ENCODE results near the gene PRPF31.

The PRPF31 gene

DNA sequence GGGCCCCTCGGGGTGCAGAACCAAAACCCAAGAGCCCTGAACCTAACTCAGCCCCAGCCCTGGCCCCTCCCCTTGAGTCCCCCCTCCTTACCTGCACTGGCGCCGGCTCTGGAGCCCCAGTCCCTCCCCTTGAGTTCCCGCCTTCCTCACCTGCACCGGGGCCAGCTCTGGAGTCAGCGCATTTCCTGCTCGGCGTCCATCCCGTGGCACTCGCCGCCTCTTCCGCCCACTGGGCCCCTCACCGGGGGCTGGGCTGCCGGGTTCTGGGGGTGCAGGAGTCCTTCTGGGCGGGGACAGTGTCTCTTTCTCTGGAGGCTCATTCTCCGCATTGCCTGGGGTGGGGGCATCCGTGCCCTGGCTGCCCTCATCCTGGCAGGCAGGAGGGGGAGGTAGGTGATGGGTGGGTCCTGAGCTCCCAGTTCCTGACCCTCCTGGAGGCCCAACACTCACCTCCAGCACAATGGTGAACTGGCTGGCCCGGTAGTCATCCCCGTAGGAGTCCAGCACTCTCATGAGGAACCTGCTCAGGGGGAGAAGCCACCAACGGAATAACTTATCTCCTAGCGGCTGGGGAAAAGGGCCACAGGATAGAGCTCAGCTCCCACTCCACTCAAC is 7.6 kb upstream of the PRPF31 start:
- no peaks in the 10 kb centered on the region for H3K9me3 ChIP-seq (ENCODE audit: control insufficient read depth in 2 of 2, low read length in 2 of 2)
- no peak overlapping the region for H3K9ac ChIP-seq (ENCODE audit: low read depth in 1 of 2, low read length in 2 of 2)
- H3K27ac ChIP-seq (ENCODE audit: low read depth in 2 of 2, low read length in 2 of 2) = no peak overlapping the region
- peaks cover 39 to 51% of the 10 kb centered on the region in 2 donors for H3K36me3 ChIP-seq (ENCODE audit: control insufficient read depth in 2 of 2, insufficient read depth in 2 of 2, low read length in 2 of 2)
- no peaks in the 10 kb centered on the region for H3K27me3 ChIP-seq (ENCODE audit: control insufficient read depth in 2 of 2, insufficient read depth in 2 of 2, low read length in 2 of 2)
- peaks cover 4 to 5% of the 10 kb centered on the region in 2 donors for H3K4me1 ChIP-seq (ENCODE audit: control insufficient read depth in 2 of 2, insufficient read depth in 2 of 2, low read length in 2 of 2)
- no peak overlapping the region for H3K4me3 ChIP-seq (ENCODE audit: low read length in 2 of 2)

DNA sequence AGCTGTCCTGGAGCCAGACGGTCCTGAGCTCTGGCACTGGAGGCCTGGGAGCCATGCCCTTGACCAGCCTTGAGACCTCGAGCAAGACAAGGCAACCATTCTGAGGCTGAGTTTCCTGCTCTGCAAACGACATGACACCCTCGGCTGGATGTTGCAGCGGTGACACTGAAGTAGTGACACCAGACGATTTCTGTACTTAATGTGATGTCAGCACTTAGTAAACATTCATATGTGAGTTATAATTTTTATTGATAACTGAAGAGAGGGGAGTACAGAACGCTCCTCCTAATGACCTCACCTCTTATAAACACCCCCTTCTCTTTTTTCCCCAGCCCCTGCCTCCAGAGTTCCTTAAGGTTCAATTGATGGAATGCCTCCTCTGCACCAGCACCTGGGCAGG is 7.1 kb upstream of the PRPF31 start:
- H3K4me3 ChIP-seq (ENCODE audit: low read length in 2 of 2) = no peak overlapping the region
- no peaks in the 10 kb centered on the region for H3K9me3 ChIP-seq (ENCODE audit: control insufficient read depth in 2 of 2, low read length in 2 of 2)
- no peak overlapping the region for H3K9ac ChIP-seq (ENCODE audit: low read depth in 1 of 2, low read length in 2 of 2)
- no peaks in the 10 kb centered on the region for H3K27me3 ChIP-seq (ENCODE audit: control insufficient read depth in 2 of 2, insufficient read depth in 2 of 2, low read length in 2 of 2)
- H3K27ac ChIP-seq (ENCODE audit: low read depth in 2 of 2, low read length in 2 of 2) = no peak overlapping the region
- H3K4me1 ChIP-seq (ENCODE audit: control insufficient read depth in 2 of 2, insufficient read depth in 2 of 2, low read length in 2 of 2) = peaks cover under 1% of the 10 kb centered on the region in 2 donors
- H3K36me3 ChIP-seq (ENCODE audit: control insufficient read depth in 2 of 2, insufficient read depth in 2 of 2, low read length in 2 of 2) = peaks cover 42 to 53% of the 10 kb centered on the region in 2 donors

- H3K36me3 ChIP-seq (ENCODE audit: control insufficient read depth in 2 of 2, insufficient read depth in 2 of 2, low read length in 2 of 2) = peaks cover 42 to 53% of the 10 kb centered on the region in 2 donors
- no peak overlapping the region for H3K4me3 ChIP-seq (ENCODE audit: low read length in 2 of 2)
- no peak overlapping the region for H3K9ac ChIP-seq (ENCODE audit: low read depth in 1 of 2, low read length in 2 of 2)
- H3K4me1 ChIP-seq (ENCODE audit: control insufficient read depth in 2 of 2, insufficient read depth in 2 of 2, low read length in 2 of 2) = peaks cover 8% of the 10 kb centered on the region in 2 donors
- H3K27me3 ChIP-seq (ENCODE audit: control insufficient read depth in 2 of 2, insufficient read depth in 2 of 2, low read length in 2 of 2) = no peaks in the 10 kb centered on the region
- no peaks in the 10 kb centered on the region for H3K9me3 ChIP-seq (ENCODE audit: control insufficient read depth in 2 of 2, low read length in 2 of 2)
- H3K27ac ChIP-seq (ENCODE audit: low read depth in 2 of 2, low read length in 2 of 2) = no peak overlapping the region
Measured at GRCh38 chr19:54109651-54110050, 5.9 kb upstream of the PRPF31 start.

GRCh38 chr19:54114340-54115108 is 1.0 kb upstream of the PRPF31 start:
- Histone ChIP-seq H3K27me3 (ENCODE audit: control insufficient read depth in 2 of 2, insufficient read depth in 2 of 2, low read length in 2 of 2) (no peaks in the 10 kb centered on the region), H3K27ac (ENCODE audit: low read depth in 2 of 2, low read length in 2 of 2) (peak overlapping the region; percentile 19 to 94), H3K36me3 (ENCODE audit: control insufficient read depth in 2 of 2, insufficient read depth in 2 of 2, low read length in 2 of 2) (peaks cover 16 to 19% of the 10 kb centered on the region in 2 donors), H3K9me3 (ENCODE audit: control insufficient read depth in 2 of 2, low read length in 2 of 2) (no peaks in the 10 kb centered on the region), H3K4me1 (ENCODE audit: control insufficient read depth in 2 of 2, insufficient read depth in 2 of 2, low read length in 2 of 2) (peaks cover 14 to 18% of the 10 kb centered on the region in 2 donors), H3K9ac (ENCODE audit: low read depth in 1 of 2, low read length in 2 of 2) (peak overlapping the region; percentile 88 to 95), H3K4me3 (ENCODE audit: low read length in 2 of 2) (peak overlapping the region; percentile 94)

DNA sequence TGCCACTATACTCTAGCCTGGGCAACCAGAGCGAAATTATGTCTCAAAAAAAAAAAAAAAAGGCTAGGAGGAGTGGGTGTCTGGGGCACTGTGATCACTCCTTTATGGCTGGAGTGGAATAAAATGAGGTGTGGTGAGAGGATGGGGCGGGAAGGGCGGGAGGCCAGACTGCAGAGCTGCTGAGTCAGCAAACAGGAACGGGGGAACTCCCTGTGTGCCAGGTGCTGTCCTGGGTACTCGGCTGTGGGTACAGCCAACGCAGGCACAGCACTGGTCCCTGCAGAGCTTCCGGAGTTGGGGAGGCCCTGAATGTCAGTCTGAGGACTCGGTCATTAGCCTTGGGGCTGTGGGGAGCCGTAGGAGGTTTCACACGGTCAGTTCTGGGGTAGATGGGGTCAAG is 5.7 kb downstream of the PRPF31 start:
- peaks cover 3 to 5% of the 10 kb centered on the region in 2 donors for H3K4me1 ChIP-seq (ENCODE audit: control insufficient read depth in 2 of 2, insufficient read depth in 2 of 2, low read length in 2 of 2)
- H3K27me3 ChIP-seq (ENCODE audit: control insufficient read depth in 2 of 2, insufficient read depth in 2 of 2, low read length in 2 of 2) = no peaks in the 10 kb centered on the region
- H3K9ac ChIP-seq (ENCODE audit: low read depth in 1 of 2, low read length in 2 of 2) = no peak overlapping the region
- no peak overlapping the region for H3K27ac ChIP-seq (ENCODE audit: low read depth in 2 of 2, low read length in 2 of 2)
- no peak overlapping the region for H3K4me3 ChIP-seq (ENCODE audit: low read length in 2 of 2)
- peaks cover 41 to 46% of the 10 kb centered on the region in 2 donors for H3K36me3 ChIP-seq (ENCODE audit: control insufficient read depth in 2 of 2, insufficient read depth in 2 of 2, low read length in 2 of 2)
- no peaks in the 10 kb centered on the region for H3K9me3 ChIP-seq (ENCODE audit: control insufficient read depth in 2 of 2, low read length in 2 of 2)

DNA sequence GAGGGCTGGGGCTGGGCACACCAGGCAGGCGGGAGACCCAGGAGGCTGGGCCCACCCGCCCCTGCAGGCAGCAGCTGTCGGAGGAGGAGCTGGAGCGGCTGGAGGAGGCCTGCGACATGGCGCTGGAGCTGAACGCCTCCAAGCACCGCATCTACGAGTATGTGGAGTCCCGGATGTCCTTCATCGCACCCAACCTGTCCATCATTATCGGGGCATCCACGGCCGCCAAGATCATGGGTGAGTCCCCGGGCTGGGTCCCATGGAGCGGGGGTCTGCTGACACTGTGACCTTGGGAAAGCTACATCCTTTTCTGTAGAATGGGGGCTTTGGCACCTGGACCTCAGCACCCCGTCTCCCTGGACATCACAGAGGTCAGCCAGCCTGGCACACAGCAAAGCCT is 8.1 kb downstream of the PRPF31 start:
- H3K27ac ChIP-seq (ENCODE audit: low read depth in 2 of 2, low read length in 2 of 2) = no peak overlapping the region
- no peak overlapping the region for H3K4me3 ChIP-seq (ENCODE audit: low read length in 2 of 2)
- H3K27me3 ChIP-seq (ENCODE audit: control insufficient read depth in 2 of 2, insufficient read depth in 2 of 2, low read length in 2 of 2) = no peaks in the 10 kb centered on the region
- H3K9ac ChIP-seq (ENCODE audit: low read depth in 1 of 2, low read length in 2 of 2) = no peak overlapping the region
- no peaks in the 10 kb centered on the region for H3K4me1 ChIP-seq (ENCODE audit: control insufficient read depth in 2 of 2, insufficient read depth in 2 of 2, low read length in 2 of 2)
- H3K36me3 ChIP-seq (ENCODE audit: control insufficient read depth in 2 of 2, insufficient read depth in 2 of 2, low read length in 2 of 2) = peaks cover 49 to 60% of the 10 kb centered on the region in 2 donors
- no peaks in the 10 kb centered on the region for H3K9me3 ChIP-seq (ENCODE audit: control insufficient read depth in 2 of 2, low read length in 2 of 2)

GRCh38 chr19:54124393-54124792 is 8.8 kb downstream of the PRPF31 start:
- H3K27ac ChIP-seq (ENCODE audit: low read depth in 2 of 2, low read length in 2 of 2) = no peak overlapping the region
- H3K4me1 ChIP-seq (ENCODE audit: control insufficient read depth in 2 of 2, insufficient read depth in 2 of 2, low read length in 2 of 2) = no peaks in the 10 kb centered on the region
- no peak overlapping the region for H3K9ac ChIP-seq (ENCODE audit: low read depth in 1 of 2, low read length in 2 of 2)
- H3K27me3 ChIP-seq (ENCODE audit: control insufficient read depth in 2 of 2, insufficient read depth in 2 of 2, low read length in 2 of 2) = no peaks in the 10 kb centered on the region
- H3K4me3 ChIP-seq (ENCODE audit: low read length in 2 of 2) = no peak overlapping the region
- H3K36me3 ChIP-seq (ENCODE audit: control insufficient read depth in 2 of 2, insufficient read depth in 2 of 2, low read length in 2 of 2) = peaks cover 50 to 67% of the 10 kb centered on the region in 2 donors
- H3K9me3 ChIP-seq (ENCODE audit: control insufficient read depth in 2 of 2, low read length in 2 of 2) = no peaks in the 10 kb centered on the region

DNA sequence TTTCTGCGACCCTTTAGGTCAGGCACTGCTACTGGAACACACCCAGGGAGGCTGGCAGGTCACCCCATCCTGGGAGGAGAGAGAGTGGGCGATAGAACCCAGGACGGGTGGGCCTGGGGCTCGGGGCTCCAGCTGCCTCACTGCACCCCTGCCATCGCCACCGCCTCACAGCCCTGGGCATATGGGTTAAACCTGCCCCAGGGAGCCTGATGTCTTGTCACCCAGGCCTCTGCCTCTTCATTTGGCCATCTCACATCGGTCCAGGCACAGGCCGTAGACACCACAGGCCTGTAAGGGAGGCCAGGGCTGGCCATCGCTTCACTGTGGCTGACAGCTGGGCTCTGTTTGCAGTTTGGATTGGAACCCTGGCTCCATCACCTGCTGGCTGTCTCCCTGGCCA is 10.2 kb downstream of the PRPF31 start:
- Histone ChIP-seq H3K27ac (ENCODE audit: low read depth in 2 of 2, low read length in 2 of 2) (no peak overlapping the region), H3K36me3 (ENCODE audit: control insufficient read depth in 2 of 2, insufficient read depth in 2 of 2, low read length in 2 of 2) (peaks cover 51 to 67% of the 10 kb centered on the region in 2 donors), H3K27me3 (ENCODE audit: control insufficient read depth in 2 of 2, insufficient read depth in 2 of 2, low read length in 2 of 2) (no peaks in the 10 kb centered on the region), H3K4me3 (ENCODE audit: low read length in 2 of 2) (no peak overlapping the region), H3K9me3 (ENCODE audit: control insufficient read depth in 2 of 2, low read length in 2 of 2) (no peaks in the 10 kb centered on the region), H3K4me1 (ENCODE audit: control insufficient read depth in 2 of 2, insufficient read depth in 2 of 2, low read length in 2 of 2) (no peaks in the 10 kb centered on the region), H3K9ac (ENCODE audit: low read depth in 1 of 2, low read length in 2 of 2) (no peak overlapping the region)

- Histone ChIP-seq H3K4me3 (ENCODE audit: low read length in 2 of 2) (no peak overlapping the region), H3K36me3 (ENCODE audit: control insufficient read depth in 2 of 2, insufficient read depth in 2 of 2, low read length in 2 of 2) (peaks cover 50 to 58% of the 10 kb centered on the region in 2 donors), H3K9me3 (ENCODE audit: control insufficient read depth in 2 of 2, low read length in 2 of 2) (no peaks in the 10 kb centered on the region), H3K27ac (ENCODE audit: low read depth in 2 of 2, low read length in 2 of 2) (no peak overlapping the region), H3K9ac (ENCODE audit: low read depth in 1 of 2, low read length in 2 of 2) (no peak overlapping the region), H3K27me3 (ENCODE audit: control insufficient read depth in 2 of 2, insufficient read depth in 2 of 2, low read length in 2 of 2) (no peaks in the 10 kb centered on the region), H3K4me1 (ENCODE audit: control insufficient read depth in 2 of 2, insufficient read depth in 2 of 2, low read length in 2 of 2) (no peaks in the 10 kb centered on the region)
Measured at GRCh38 chr19:54127688-54128440, 12.3 kb downstream of the PRPF31 start.

DNA sequence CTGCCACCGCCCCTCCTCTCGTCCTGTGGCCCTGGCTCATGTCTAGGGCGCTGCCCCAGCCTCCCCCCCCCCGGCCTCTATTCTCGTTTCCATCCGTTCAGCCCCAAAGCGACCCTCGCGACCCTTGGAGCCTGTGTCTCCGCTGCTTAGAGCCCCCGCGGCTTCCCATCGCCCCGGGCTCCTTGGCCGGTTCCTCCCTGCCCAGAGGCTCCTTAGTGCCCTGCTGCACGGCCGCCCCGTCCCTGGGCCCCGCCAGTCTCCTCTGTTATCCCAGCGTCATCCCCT is 12.8 kb downstream of the PRPF31 start:
- Histone ChIP-seq H3K4me1 (ENCODE audit: control insufficient read depth in 2 of 2, insufficient read depth in 2 of 2, low read length in 2 of 2) (no peaks in the 10 kb centered on the region), H3K9me3 (ENCODE audit: control insufficient read depth in 2 of 2, low read length in 2 of 2) (no peaks in the 10 kb centered on the region), H3K36me3 (ENCODE audit: control insufficient read depth in 2 of 2, insufficient read depth in 2 of 2, low read length in 2 of 2) (peaks cover 45 to 54% of the 10 kb centered on the region in 2 donors), H3K4me3 (ENCODE audit: low read length in 2 of 2) (no peak overlapping the region), H3K27me3 (ENCODE audit: control insufficient read depth in 2 of 2, insufficient read depth in 2 of 2, low read length in 2 of 2) (no peaks in the 10 kb centered on the region), H3K9ac (ENCODE audit: low read depth in 1 of 2, low read length in 2 of 2) (no peak overlapping the region), H3K27ac (ENCODE audit: low read depth in 2 of 2, low read length in 2 of 2) (no peak overlapping the region)

Measured in mucosa of rectum (tissue), 2 donors.